Peyer's patch (tissue), 4 donors: ENCODE measurements around the gene HSPA14. TPM values are rescaled to one million over a fixed set of nuclear protein-coding genes. Genes with fewer than 3 reads are reported as not detected.
"Not testable (repeated sequence)": the region's sequence is repeated elsewhere in the genome, so short reads cannot be mapped to it uniquely, and the experiment has no call there.

Experiments
- DNase-seq, 3 donors: peaks; one replicate each; pipeline ENCODE4 v3.0.0-alpha.2; 2017 to 2019
- H3K27ac ChIP-seq, 4 donors: fragments of 200-600 bp; sonication (generic); one replicate each; pipeline ENCODE4 v1.5.1; 2016 to 2019
- H3K27me3 ChIP-seq, 2 donors: fragments of 200-600 bp; sonication (generic); one replicate each; pipeline ENCODE4 v1.5.1; 2019
- H3K36me3 ChIP-seq, 3 donors: fragments of 200-600 bp; sonication (generic); one replicate each; pipeline ENCODE4 v1.5.1; 2016 to 2019
- H3K4me1 ChIP-seq, 4 donors: fragments of 200-600 bp; sonication (generic); one replicate each; pipeline ENCODE4 v1.5.1; 2016 to 2019
- H3K4me3 ChIP-seq, 4 donors: fragments of 200-600 bp; sonication (generic); 1 replicate in 3 of 4; 2 replicates in 1 of 4; pipeline ENCODE4 v1.5.1; 2016 to 2019; ENCODE audit warnings: mild to moderate bottlenecking in 1 of 4
- H3K9me3 ChIP-seq, 4 donors: fragments of 200-600 bp; sonication (generic); one replicate each; pipeline ENCODE4 v1.5.1; 2016 to 2019; ENCODE audit warnings: mild to moderate bottlenecking in 1 of 4
- POLR2A ChIP-seq, 2 donors: fragments of 450-650 bp; IDR thresholded peaks; one replicate each; pipeline ENCODE4 v1.5.1; 2017; ENCODE audit warnings: antibody characterized with exemption in 2 of 2, mild to moderate bottlenecking in 2 of 2, moderate library complexity in 2 of 2
- total RNA-seq, 4 donors: library from RNA; depleted of rRNA; stranded (reverse); fragments of >200 nt; gene quantifications; one replicate each; pipeline ENCODE4 v1.1.0, GENCODE V29; 2016
- TF ChIP-seq, protein P1 (sequence below), 6 experiments: fragments of 450-650 bp in 4 of 6; fragments of 200-600 bp in 2 of 6; sonication (generic) in 1 of 6; IDR thresholded peaks; one replicate each; pipeline ENCODE4 v1.5.1; 2017 to 2019; ENCODE audit warnings: antibody characterized with exemption in 6 of 6, mild to moderate bottlenecking in 3 of 6, moderate library complexity in 1 of 6

Gene HSPA14
- total RNA-seq, 4 donors from 2014 or later, result 11.4 to 20.6 (median 12.0) TPM

DNA sequence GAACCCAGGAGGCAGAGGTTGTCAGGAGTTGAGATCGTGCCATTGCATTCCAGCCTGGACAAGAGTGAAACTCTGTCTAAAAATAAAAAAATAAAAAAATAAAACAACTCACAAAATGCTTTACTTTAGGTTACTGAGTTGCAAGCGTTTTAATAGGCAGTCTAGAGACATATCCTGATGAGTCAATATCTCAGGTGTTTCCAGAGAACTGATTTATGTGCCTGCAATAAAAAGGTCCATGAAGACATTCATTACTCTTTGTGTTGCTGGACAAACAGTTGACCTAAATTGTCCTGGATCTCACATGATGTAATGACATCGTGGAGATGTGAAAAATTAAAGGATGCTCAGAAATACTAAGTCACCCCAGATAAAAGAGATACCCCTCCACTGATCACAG lies 31.8 kb upstream of the HSPA14 start:
- Histone ChIP-seq H3K9me3 (no peaks in the 10 kb centered on the region), H3K36me3 (no peaks in the 10 kb centered on the region), H3K4me1 (no peaks in the 10 kb centered on the region), H3K27me3 (no peaks in the 10 kb centered on the region), H3K4me3 (no peak overlapping the region), H3K27ac (no peak overlapping the region)
- DNase-seq, result no peak
- TF ChIP-seq, protein P1, sequence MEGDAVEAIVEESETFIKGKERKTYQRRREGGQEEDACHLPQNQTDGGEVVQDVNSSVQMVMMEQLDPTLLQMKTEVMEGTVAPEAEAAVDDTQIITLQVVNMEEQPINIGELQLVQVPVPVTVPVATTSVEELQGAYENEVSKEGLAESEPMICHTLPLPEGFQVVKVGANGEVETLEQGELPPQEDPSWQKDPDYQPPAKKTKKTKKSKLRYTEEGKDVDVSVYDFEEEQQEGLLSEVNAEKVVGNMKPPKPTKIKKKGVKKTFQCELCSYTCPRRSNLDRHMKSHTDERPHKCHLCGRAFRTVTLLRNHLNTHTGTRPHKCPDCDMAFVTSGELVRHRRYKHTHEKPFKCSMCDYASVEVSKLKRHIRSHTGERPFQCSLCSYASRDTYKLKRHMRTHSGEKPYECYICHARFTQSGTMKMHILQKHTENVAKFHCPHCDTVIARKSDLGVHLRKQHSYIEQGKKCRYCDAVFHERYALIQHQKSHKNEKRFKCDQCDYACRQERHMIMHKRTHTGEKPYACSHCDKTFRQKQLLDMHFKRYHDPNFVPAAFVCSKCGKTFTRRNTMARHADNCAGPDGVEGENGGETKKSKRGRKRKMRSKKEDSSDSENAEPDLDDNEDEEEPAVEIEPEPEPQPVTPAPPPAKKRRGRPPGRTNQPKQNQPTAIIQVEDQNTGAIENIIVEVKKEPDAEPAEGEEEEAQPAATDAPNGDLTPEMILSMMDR (IDR thresholded peaks at IDR 0.05), result no peak
- TF ChIP-seq POLR2A (IDR thresholded peaks at IDR 0.05), result no peak

DNA sequence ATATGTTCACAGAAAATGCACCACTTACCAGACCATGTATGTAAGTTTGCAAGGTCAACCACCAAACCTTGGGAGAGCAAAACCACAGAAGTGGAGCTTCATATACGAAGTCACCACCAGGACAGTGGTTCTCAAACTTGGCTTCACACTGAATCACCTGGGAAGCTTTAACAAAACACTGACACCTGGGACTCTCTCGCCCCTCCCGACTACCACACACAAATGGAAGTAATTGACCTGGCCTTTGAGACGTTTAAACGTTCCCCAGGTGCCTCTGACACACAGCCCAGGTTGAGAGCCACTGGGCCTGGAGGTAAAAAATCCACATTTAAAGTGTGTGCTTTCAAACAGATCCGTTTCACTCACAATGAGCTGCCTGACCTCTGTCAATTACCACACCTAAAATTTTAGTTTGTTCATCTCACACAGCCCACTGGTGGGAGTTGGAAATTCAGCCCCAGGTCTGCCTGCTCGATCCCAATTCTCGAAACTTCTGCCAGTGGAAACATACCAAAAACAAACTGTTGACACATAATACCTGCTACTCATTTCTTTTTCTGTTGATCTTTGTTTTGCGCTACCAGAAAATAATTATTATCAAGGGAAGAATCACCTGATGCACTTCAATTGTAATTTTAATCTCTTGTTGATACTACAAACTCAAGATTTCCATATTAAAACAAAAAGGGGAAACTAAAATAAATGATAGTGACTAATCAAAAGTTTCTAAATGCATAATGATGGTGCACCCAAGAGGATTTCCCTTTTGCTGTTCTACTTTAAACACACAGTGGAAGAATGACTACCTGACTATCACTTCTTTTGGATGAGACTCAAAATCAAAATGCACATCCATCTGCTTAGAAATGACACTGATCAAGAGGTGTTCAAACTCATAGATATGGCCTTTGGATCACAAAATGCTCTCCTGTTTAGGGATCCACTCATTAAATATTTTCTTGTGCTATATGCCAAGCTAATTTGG lies 26.8 kb upstream of the HSPA14 start:
- no peaks in the 10 kb centered on the region for H3K27me3 ChIP-seq
- no peaks in the 10 kb centered on the region for H3K4me1 ChIP-seq
- H3K36me3 ChIP-seq, result no peaks in the 10 kb centered on the region
- no peak for DNase-seq
- no peak overlapping the region for H3K4me3 ChIP-seq
- no peak overlapping the region for H3K27ac ChIP-seq
- TF ChIP-seq, protein P1 (IDR thresholded peaks at IDR 0.05), result no peak
- no peak for TF ChIP-seq POLR2A (IDR thresholded peaks at IDR 0.05)
- H3K9me3 ChIP-seq, result no peaks in the 10 kb centered on the region

DNA sequence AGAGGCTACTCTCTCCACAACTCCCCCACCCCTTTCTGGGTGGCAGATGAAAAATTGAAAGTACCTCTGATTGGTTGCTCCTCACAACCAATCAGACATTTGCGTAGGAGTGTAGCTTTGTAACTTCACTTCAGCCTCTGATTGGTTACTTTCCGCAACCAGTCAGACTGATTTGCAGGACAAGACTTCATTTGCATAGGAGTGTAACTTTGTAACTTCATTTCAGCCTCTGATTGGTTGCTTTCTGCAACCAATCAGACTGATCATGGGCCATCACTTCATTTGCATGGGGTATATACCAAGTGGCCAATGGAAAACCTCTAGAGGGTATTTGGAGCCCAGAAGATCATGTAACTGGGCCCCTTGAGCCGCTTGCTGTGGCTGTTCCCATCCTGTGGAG lies 25.8 kb upstream of the HSPA14 start:
- no peak overlapping the region for H3K4me3 ChIP-seq
- H3K9me3 ChIP-seq, result no peaks in the 10 kb centered on the region
- no peaks in the 10 kb centered on the region for H3K4me1 ChIP-seq
- H3K27ac ChIP-seq, result no peak overlapping the region
- H3K36me3 ChIP-seq, result no peaks in the 10 kb centered on the region
- DNase-seq, result no peak
- H3K27me3 ChIP-seq, result no peaks in the 10 kb centered on the region
- TF ChIP-seq, protein P1 (IDR thresholded peaks at IDR 0.05), result no peak
- no peak for TF ChIP-seq POLR2A (IDR thresholded peaks at IDR 0.05)

DNA sequence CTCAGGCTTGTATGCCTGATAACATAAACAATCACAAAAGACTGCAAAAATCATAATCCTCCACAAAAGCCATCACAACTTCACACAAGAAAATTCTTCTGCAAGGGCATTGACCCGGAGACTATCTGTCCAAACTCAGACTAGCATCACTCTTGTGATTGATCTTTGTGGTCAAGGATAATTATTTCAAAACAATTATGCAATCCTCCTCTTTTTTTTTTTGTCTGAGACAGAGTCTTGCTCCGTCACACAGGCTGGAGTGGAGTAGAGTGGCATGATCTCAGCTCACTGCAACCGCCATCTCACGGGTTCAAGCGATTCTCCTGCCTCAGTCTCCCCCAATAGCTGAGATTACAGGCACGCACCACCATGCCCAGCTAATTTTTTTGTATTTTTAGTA lies 22.4 kb upstream of the HSPA14 start:
- H3K4me3 ChIP-seq, result no peak overlapping the region
- no peaks in the 10 kb centered on the region for H3K27me3 ChIP-seq
- H3K27ac ChIP-seq, result no peak overlapping the region
- no peak for DNase-seq
- H3K36me3 ChIP-seq, result no peaks in the 10 kb centered on the region
- no peaks in the 10 kb centered on the region for H3K9me3 ChIP-seq
- TF ChIP-seq, protein P1 (IDR thresholded peaks at IDR 0.05), result no peak
- no peak for TF ChIP-seq POLR2A (IDR thresholded peaks at IDR 0.05)
- H3K4me1 ChIP-seq, result no peaks in the 10 kb centered on the region

DNA sequence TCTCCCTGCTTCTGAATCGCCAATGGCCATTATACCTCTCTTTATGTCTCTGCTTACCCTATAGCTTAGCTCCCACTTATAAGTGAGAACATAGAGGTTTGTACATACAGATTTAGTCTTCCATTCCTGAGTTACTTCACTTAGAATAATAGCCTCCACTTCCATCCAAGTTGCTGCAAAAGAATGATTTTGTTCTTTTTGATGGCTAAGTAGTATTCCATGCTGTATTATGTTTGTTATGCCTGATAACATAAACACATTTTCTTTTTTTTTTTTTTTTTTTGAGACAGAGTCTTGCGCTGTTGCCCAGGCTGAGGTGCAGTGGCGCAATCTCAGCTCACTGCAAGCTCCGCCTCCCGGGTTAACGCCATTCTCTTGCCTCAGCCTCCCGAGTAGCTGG lies 21.4 kb upstream of the HSPA14 start:
- not testable (repeated sequence) for H3K27ac ChIP-seq, H3K4me1 ChIP-seq, H3K27me3 ChIP-seq, H3K4me3 ChIP-seq, H3K36me3 ChIP-seq, DNase-seq, H3K9me3 ChIP-seq

DNA sequence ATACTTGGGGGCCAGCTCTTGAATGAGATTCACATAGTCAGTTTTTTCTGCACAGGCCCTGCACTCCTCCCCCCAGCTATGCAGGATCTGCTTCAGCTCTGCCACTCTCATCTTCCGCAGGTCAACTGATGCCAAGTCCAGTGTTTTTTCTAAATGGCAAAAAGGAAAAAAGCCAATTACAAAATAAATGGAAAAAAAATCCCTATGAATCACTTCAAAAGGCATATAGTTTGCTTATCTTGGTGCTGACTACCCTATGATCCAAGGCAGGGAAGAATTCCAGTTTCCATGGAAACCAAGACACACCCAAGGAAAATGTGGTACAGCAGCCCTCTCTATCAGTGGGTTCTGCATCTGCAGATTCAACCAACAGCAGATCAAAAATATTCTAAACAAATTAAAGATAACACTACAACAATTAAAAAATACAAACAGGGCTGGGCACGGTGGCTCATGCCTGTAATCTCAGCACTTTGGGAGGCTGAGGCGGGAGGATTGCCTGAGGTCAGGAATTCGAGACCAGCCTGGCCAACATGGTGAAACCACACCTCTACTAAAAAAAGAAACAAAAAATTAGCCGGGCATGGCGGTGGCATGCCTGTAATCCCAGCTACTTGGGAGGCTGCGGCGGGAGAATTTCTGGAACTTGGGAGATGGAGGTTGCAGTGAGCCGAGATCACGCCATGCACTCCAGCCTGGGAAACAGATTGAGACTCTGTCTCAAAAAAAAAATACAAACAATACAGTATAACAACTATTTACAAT lies 17.9 kb upstream of the HSPA14 start:
- TF ChIP-seq, protein P1 (IDR thresholded peaks at IDR 0.05), result no peak
- TF ChIP-seq POLR2A (IDR thresholded peaks at IDR 0.05), result no peak
- no peak overlapping the region for H3K4me3 ChIP-seq

More for the DNA sequence above, 17.9 kb upstream of the HSPA14 start:
- peaks cover 0 to 6% (median 0%) of the 10 kb centered on the region in 4 donors for H3K4me1 ChIP-seq
- H3K36me3 ChIP-seq, result no peaks in the 10 kb centered on the region
- no peak for DNase-seq
- no peaks in the 10 kb centered on the region for H3K27me3 ChIP-seq
- no peak overlapping the region for H3K27ac ChIP-seq
- no peaks in the 10 kb centered on the region for H3K9me3 ChIP-seq
